K562 (cell line): ENCODE data around the gene CHMP2A. TPM values are rescaled to one million over a fixed set of nuclear protein-coding genes. Genes with fewer than 3 reads are reported as not detected.
A peak's percentile ranks its signal among the peaks of the same experiment; 100 is the strongest.

ENCODE experiments used
- BHLHE40 ChIP-seq: IDR thresholded peaks from 2 replicates; pipeline ENCODE4 v1.6.1; 2011; ENCODE audit warnings: low read length, improper control_type of control experiment
- CXXC5 ChIP-seq: fragments of 250-450 bp; sonication (Bioruptor Pico); IDR thresholded peaks from 2 replicates; pipeline ENCODE4 v1.8.0; 2022; ENCODE audit warnings: inconsistent platforms, mild to moderate bottlenecking, moderate library complexity
- E2F3 ChIP-seq: fragments of 250-450 bp; sonication (Bioruptor Pico); IDR thresholded peaks from 2 replicates; pipeline ENCODE4 v1.4.0; 2020; ENCODE audit warnings: mild to moderate bottlenecking
- GTF2E2 ChIP-seq: fragments of 200-800 bp; sonication (Bioruptor generic); IDR thresholded peaks from 2 replicates; pipeline ENCODE4 v1.6.1; 2016; ENCODE audit warnings: missing genetic modification characterization, missing compliant biosample characterization
- JUND ChIP-seq, 2 experiments: IDR thresholded peaks; 2 replicates in 1 of 2; 3 replicates in 1 of 2; pipeline ENCODE4 v1.6.1; 2011; ENCODE audit warnings: borderline replicate concordance in 2 of 2, low read depth in 2 of 2, low read length in 2 of 2, improper control_type of control experiment in 1 of 2, missing biosample characterization in 1 of 2, missing genetic modification characterization in 1 of 2, missing genetic modification reagents in 1 of 2
- KDM1A ChIP-seq, 2 experiments: fragments of 450-650 bp; IDR thresholded peaks; 2 replicates each; pipeline ENCODE4 v1.6.1; 2016; ENCODE audit warnings: mild to moderate bottlenecking in 2 of 2
- MBD2 ChIP-seq: sonication (generic); IDR thresholded peaks from 2 replicates; pipeline ENCODE4 v1.6.1; 2016; ENCODE audit warnings: low read depth, borderline replicate concordance
- NONO ChIP-seq, 2 experiments: fragments of 200-400 bp in 1 of 2; fragments of 450-650 bp in 1 of 2; formaldehyde crosslinking in 1 of 2; IDR thresholded peaks; 2 replicates each; pipeline ENCODE4 v1.6.1; 2017; ENCODE audit warnings: low read depth in 2 of 2, mild to moderate bottlenecking in 2 of 2, moderate library complexity in 2 of 2, low read length in 1 of 2
- NR4A1 ChIP-seq, 2 experiments: fragments of 250-450 bp in 1 of 2; fragments of 450-650 bp in 1 of 2; sonication (Bioruptor Pico) in 1 of 2; IDR thresholded peaks; 2 replicates each; pipeline versions ENCODE4 v1.4.0 to v1.6.1; 2016 to 2020; ENCODE audit warnings: mild to moderate bottlenecking in 2 of 2, missing compliant biosample characterization in 1 of 2, missing genetic modification characterization in 1 of 2, moderate library complexity in 1 of 2
- NRF1 ChIP-seq, 2 experiments: fragments of 450-650 bp; IDR thresholded peaks in 1 of 2; conservative IDR thresholded peaks in 1 of 2; 2 replicates each; pipeline ENCODE4 v1.6.1; 2014; ENCODE audit warnings: mild to moderate bottlenecking in 2 of 2
- PBX2 ChIP-seq, 2 experiments: IDR thresholded peaks in 1 of 2; conservative IDR thresholded peaks in 1 of 2; 2 replicates each; pipeline ENCODE4 v1.6.1; 2016; ENCODE audit warnings: low read depth in 2 of 2, mild to moderate bottlenecking in 1 of 2, missing compliant biosample characterization in 1 of 2, missing genetic modification characterization in 1 of 2, moderate library complexity in 1 of 2
- RBM14 ChIP-seq: fragments of 200-400 bp; formaldehyde crosslinking; IDR thresholded peaks from 2 replicates; pipeline ENCODE4 v1.6.1; 2018; ENCODE audit warnings: low read depth, mild to moderate bottlenecking, low read length, moderate library complexity, borderline replicate concordance; ENCODE audit not compliant: insufficient read depth
- TRIM24 ChIP-seq, 2 experiments: fragments of 450-650 bp; IDR thresholded peaks; 2 replicates each; pipeline ENCODE4 v1.6.1; 2016
- USF1 ChIP-seq: sonication (generic); formaldehyde crosslinking; IDR thresholded peaks from 2 replicates; pipeline ENCODE4 v1.9.0; 2022; ENCODE audit warnings: mild to moderate bottlenecking, missing genetic modification reagents
- ZNF592 ChIP-seq: fragments of 450-650 bp; IDR thresholded peaks from 2 replicates; pipeline ENCODE4 v1.6.1; 2017; ENCODE audit warnings: antibody characterized with exemption, mild to moderate bottlenecking
- polyA plus RNA-seq, 8 experiments: library from polyadenylated mRNA; depleted of rRNA in 4 of 8; stranded (reverse) in 5 of 8; unstranded in 3 of 8; fragments of >200 nt; fragmentation: Nextera tagmentation in 2 of 8; fragmentation: Illumina TruSeq in 1 of 8; extraction: Ambion mirVana in 2 of 8; extraction: Trizol in 1 of 8; gene quantifications; 2 replicates each; pipeline versions ENCODE4 v1.2.1 to v1.2.3, GENCODE V29; 2011 to 2014; ENCODE audit warnings: inconsistent platforms in 1 of 8, missing spikeins in 1 of 8
- total RNA-seq, 7 experiments: library from RNA; depleted of rRNA in 6 of 7; stranded (reverse); fragments of >200 nt in 6 of 7; fragmentation: Illumina TruSeq in 2 of 7; extraction: Trizol in 2 of 7; gene quantifications; 2 replicates each; pipeline versions ENCODE4 v1.2.1 to v1.2.3, GENCODE V29; 2011 to 2021; ENCODE audit warnings: low replicate concordance in 1 of 7

Gene CHMP2A
- total and polyA plus RNA-seq, 9 of the 15 experiments (the other 6 are each of a cell fraction or from before 2014, with no cell fraction given), result 57.6 to 159 (median 87.2) TPM

GRCh38 chr19:58584498-58585441 lies 29.9 kb upstream of the CHMP2A start (continued):
- TF ChIP-seq NR4A1 (CRISPR knock-in tag; IDR thresholded peaks at IDR 0.05), result no peak
- peak; percentile 79 for TF ChIP-seq NR4A1 (tag; IDR thresholded peaks at IDR 0.05)
- TF ChIP-seq ZNF592, result peak; percentile 74
- TF ChIP-seq USF1 (CRISPR knock-in tag), result peak; percentile 48; the same call in 1 of the 2 replicates
- TF ChIP-seq JUND (IDR thresholded peaks at IDR 0.05; ENCODE audit: borderline replicate concordance, low read depth, low read length), result peak; percentile 24; the same call in 1 of the 2 replicates
- peak; percentile 28; the same call in 1 of the 3 replicates for TF ChIP-seq JUND (tag; IDR thresholded peaks at IDR 0.05; ENCODE audit: borderline replicate concordance, low read depth, low read length)
- peak in 1 of 2 experiments; percentile 54; a peak in 2 of 4 replicates for TF ChIP-seq TRIM24 (IDR thresholded peaks at IDR 0.05)
- peak; percentile 16 to 18; a peak in 1 of 4 replicates for TF ChIP-seq NRF1 (conservative IDR thresholded peaks at IDR 0.05 in 1 of 2, IDR thresholded peaks at IDR 0.05 in 1 of 2)
- peak; percentile 81 for TF ChIP-seq CXXC5 (CRISPR knock-in tag)
- TF ChIP-seq RBM14, result no peak
- peak; percentile 66; the same call in 1 of the 2 replicates for TF ChIP-seq GTF2E2 (tag)
- peak in 1 of 2 experiments; percentile 21; a peak in 1 of 4 replicates for TF ChIP-seq KDM1A (IDR thresholded peaks at IDR 0.05)
- no peak for TF ChIP-seq PBX2 (CRISPR knock-in tag; IDR thresholded peaks at IDR 0.05; ENCODE audit: low read depth)
- 0 out of 2 replicates have a peak, but pooled peaks have one; percentile 11 for TF ChIP-seq PBX2 (tag; conservative IDR thresholded peaks at IDR 0.05; ENCODE audit: low read depth)
- peak; percentile 62; the same call in 1 of the 2 replicates for TF ChIP-seq MBD2
- peak; percentile 13; the same call in 1 of the 2 replicates for TF ChIP-seq E2F3 (CRISPR knock-in tag)
- peak; percentile 82 for TF ChIP-seq BHLHE40
- peak in 1 of 2 experiments; percentile 48; a peak in 1 of 4 replicates for TF ChIP-seq NONO (IDR thresholded peaks at IDR 0.05; ENCODE audit: low read depth in 2 of 2, low read length in 1 of 2)
